A673 (cell line): ENCODE measurements around the gene ADAMTS15. TPM values are rescaled to one million over a fixed set of nuclear protein-coding genes. Genes with fewer than 3 reads are reported as not detected.

ENCODE experiments used
- BruUV-seq: library from RNA; stranded (reverse); fragments of 400-500 nt; replicated peaks from 2 replicates; lab custom pipeline; 2021; lab: Mats Ljungman, UMichigan
- CTCF ChIA-PET: fragments of 300-600 bp; sonication (Branson Sonifier 250); formaldehyde crosslinking; loops from one replicate; lab custom pipeline; 2022; ENCODE audit warnings: antibody characterized with exemption; lab: Charles Lee
- POLR2A ChIA-PET: fragments of 300-600 bp; sonication (Branson Sonifier 250); formaldehyde crosslinking; loops from one replicate; lab custom pipeline; 2022; ENCODE audit warnings: antibody characterized with exemption; ENCODE audit not compliant: low non-redundant PET; lab: Charles Lee
- DNase-seq: peaks from one replicate; pipeline ENCODE4 v3.0.0-alpha.2; 2015; ENCODE audit warnings: low spot score
- H3K27ac ChIP-seq: fragments of 200-600 bp; sonication (generic); 2 replicates; pipeline ENCODE4 v1.5.1; 2016; ENCODE audit warnings: mixed run types, low read depth, mild to moderate bottlenecking, mixed read lengths, antibody characterized with exemption, low read length; ENCODE audit not compliant: poor library complexity, severe bottlenecking
- H3K27me3 ChIP-seq: fragments of 200-600 bp; sonication (generic); replicated peaks from 2 replicates; pipeline ENCODE4 v1.6.1; 2017; ENCODE audit warnings: mixed run types, low read depth, mild to moderate bottlenecking, mixed read lengths, antibody characterized with exemption, low read length; ENCODE audit not compliant: insufficient read depth, poor library complexity
- H3K36me3 ChIP-seq: fragments of 200-600 bp; sonication (generic); 2 replicates; pipeline ENCODE4 v1.6.1; 2016; ENCODE audit warnings: mixed run types, mild to moderate bottlenecking, mixed read lengths, antibody characterized with exemption, low read length; ENCODE audit not compliant: insufficient read depth, poor library complexity, severe bottlenecking
- H3K4me1 ChIP-seq: fragments of 200-600 bp; sonication (generic); 2 replicates; pipeline ENCODE4 v1.6.1; 2017; ENCODE audit warnings: mixed run types, mild to moderate bottlenecking, mixed read lengths, antibody characterized with exemption, low read length; ENCODE audit not compliant: insufficient read depth, poor library complexity, severe bottlenecking
- H3K4me3 ChIP-seq: fragments of 200-600 bp; sonication (generic); 2 replicates; pipeline ENCODE4 v1.5.1; 2016; ENCODE audit warnings: low read depth, mixed run types, mild to moderate bottlenecking, mixed read lengths, low read length; ENCODE audit not compliant: poor library complexity, severe bottlenecking
- H3K9me3 ChIP-seq: fragments of 200-600 bp; sonication (generic); 2 replicates; pipeline ENCODE4 v1.6.1; 2016; ENCODE audit warnings: mixed run types, low read depth, mild to moderate bottlenecking, mixed read lengths, antibody characterized with exemption, low read length; ENCODE audit not compliant: poor library complexity, severe bottlenecking
- EZH2 ChIP-seq: fragments of 200-600 bp; sonication (generic); IDR thresholded peaks from 2 replicates; pipeline ENCODE4 v1.6.1; 2017; ENCODE audit warnings: borderline replicate concordance, low read depth, mild to moderate bottlenecking, mixed read lengths, antibody characterized with exemption, low read length; ENCODE audit not compliant: poor library complexity, severe bottlenecking
- intact Hi-C: fragments of 100-400 bp; cut with micrococcal nuclease; formaldehyde crosslinking; loops from one replicate; pipeline ENCODE4 v1.10.0; 2022; ENCODE audit not compliant: unreplicated experiment
- total RNA-seq: library from RNA; stranded (reverse); gene quantifications from 2 replicates; pipeline ENCODE4 v1.2.3, GENCODE V29; 2021
- TF ChIP-seq, protein P1 (sequence below): fragments of 300-800, 200-600 bp; sonication (generic); conservative IDR thresholded peaks from 2 replicates; pipeline ENCODE4 v1.5.1; 2017; ENCODE audit warnings: low read depth, mild to moderate bottlenecking, antibody characterized with exemption, low read length, moderate library complexity, mixed read lengths

Gene ADAMTS15
- total RNA-seq, 1 experiment from 2014 or later = 0.99 TPM

DNA sequence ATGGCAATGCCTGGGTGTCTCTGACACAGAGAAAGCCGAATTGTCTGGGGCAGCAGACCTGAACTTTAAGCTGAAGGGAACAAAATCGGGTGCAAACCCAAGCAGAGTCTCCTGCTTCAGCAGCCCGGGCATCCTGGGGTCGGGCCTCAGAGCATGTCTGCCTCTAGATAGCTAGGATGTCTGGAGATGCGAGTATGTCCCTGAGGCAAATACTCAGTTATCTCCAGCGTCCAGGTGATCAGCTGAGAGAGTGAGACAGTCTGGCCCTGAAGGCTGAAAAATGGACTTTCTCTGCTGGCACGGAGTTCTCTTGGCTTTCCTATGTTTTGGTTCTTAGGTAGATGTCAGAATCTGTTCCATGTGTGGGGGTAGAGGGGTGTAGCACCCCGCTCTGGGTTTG lies 23.3 kb upstream of the ADAMTS15 start:
- intact Hi-C loops = loop anchor here (5.0 kb wide), 1 partner anchor 638 kb away; no protein-coding TSS in a partner anchor
- ChIA-PET POLR2A (no interaction called here), CTCF (interaction anchor here (0.7 to 1.1 kb wide), 2 partner anchors 114 to 212 kb away, joined by 3 to 5 read pairs; no protein-coding TSS in a partner anchor)
- no peaks in the 10 kb centered on the region for H3K36me3 ChIP-seq
- no peak for DNase-seq
- H3K27me3 ChIP-seq = peaks cover 98% of the 10 kb centered on the region
- no peak for TF ChIP-seq EZH2
- TF ChIP-seq, protein P1, sequence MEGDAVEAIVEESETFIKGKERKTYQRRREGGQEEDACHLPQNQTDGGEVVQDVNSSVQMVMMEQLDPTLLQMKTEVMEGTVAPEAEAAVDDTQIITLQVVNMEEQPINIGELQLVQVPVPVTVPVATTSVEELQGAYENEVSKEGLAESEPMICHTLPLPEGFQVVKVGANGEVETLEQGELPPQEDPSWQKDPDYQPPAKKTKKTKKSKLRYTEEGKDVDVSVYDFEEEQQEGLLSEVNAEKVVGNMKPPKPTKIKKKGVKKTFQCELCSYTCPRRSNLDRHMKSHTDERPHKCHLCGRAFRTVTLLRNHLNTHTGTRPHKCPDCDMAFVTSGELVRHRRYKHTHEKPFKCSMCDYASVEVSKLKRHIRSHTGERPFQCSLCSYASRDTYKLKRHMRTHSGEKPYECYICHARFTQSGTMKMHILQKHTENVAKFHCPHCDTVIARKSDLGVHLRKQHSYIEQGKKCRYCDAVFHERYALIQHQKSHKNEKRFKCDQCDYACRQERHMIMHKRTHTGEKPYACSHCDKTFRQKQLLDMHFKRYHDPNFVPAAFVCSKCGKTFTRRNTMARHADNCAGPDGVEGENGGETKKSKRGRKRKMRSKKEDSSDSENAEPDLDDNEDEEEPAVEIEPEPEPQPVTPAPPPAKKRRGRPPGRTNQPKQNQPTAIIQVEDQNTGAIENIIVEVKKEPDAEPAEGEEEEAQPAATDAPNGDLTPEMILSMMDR = no peak
- H3K27ac ChIP-seq = no peak overlapping the region
- peaks cover 10% of the 10 kb centered on the region for H3K4me1 ChIP-seq
- no peaks in the 10 kb centered on the region for H3K9me3 ChIP-seq
- BruUV-seq = no TSS peak
- no peak overlapping the region for H3K4me3 ChIP-seq

DNA sequence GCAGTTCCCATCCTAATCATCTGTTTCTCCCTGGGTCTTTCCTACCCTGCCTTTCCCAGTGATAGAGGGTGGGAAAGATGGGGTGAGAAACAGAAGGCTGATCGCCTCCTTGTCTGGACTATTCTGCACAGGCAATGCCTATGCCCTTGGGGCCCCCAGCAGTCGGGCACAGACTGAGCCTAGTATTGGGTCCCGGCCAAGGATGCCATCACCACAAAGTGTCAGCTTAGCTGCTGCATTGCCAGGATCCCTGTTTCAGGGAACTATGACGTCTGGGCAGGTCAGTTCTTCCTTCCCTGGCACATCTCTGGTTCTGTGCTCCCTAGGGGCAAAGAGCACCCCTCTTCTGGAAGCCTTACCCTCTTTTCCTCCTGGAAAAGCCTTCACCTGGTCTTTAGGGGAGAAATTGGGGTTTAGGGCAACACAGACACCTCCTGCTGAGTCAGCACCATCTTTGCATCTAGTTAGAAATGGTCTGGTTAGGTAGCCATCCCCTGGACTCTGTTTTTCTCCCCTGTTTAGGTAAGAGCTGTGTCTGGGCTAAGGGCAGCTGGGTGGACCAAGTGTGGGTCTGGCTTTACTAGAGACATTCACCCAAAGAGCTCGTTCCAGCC lies 22.1 kb upstream of the ADAMTS15 start:
- H3K9me3 ChIP-seq = no peaks in the 10 kb centered on the region
- H3K27me3 ChIP-seq = peaks cover 94% of the 10 kb centered on the region
- no peak overlapping the region for H3K27ac ChIP-seq
- ChIA-PET POLR2A (no interaction called here), CTCF (interaction anchor here (0.8 to 1.1 kb wide), 2 partner anchors 213 kb away, joined by 4 to 5 read pairs; no protein-coding TSS in a partner anchor)
- no peak overlapping the region for H3K4me3 ChIP-seq
- no peaks in the 10 kb centered on the region for H3K36me3 ChIP-seq
- TF ChIP-seq, protein P1 = no peak
- no peak for TF ChIP-seq EZH2
- H3K4me1 ChIP-seq = peaks cover 10% of the 10 kb centered on the region
- no peak for DNase-seq
- no TSS peak for BruUV-seq
- intact Hi-C loops = loop anchor here (5.0 kb wide), 1 partner anchor 639 kb away; no protein-coding TSS in a partner anchor

DNA sequence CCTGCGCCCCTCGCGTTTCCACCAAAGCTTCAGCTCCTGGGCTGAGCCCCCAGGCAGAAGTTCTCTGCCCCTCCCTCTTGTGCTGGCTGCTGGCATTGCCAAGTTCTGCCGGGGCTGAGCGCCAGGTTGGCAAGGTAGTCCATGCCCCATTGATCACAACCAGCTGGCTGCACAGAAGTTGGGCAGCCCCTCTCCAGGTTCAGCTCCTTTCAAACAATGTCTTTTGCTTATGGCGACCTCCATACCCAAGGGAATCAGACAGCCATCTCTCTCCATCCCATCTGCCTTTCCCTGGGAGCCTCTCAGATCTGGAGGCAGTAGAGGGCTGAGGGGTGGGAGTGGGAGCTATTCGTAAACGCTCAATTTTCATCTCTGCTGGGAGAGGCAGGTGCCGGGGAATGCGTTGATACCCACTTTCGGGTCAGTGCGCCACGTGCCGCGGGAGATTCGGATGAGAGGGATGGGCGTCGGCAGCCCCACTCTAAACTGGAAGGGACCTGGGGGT lies 21.6 kb upstream of the ADAMTS15 start:
- H3K36me3 ChIP-seq = no peaks in the 10 kb centered on the region
- intact Hi-C loops = loop anchor here (1.0 to 5.0 kb wide), 2 partner anchors 214 to 640 kb away; no protein-coding TSS in a partner anchor
- no TSS peak for BruUV-seq
- ChIA-PET CTCF (interaction anchor here (0.8 kb wide), 1 partner anchor 214 kb away, joined by 4 read pairs; no protein-coding TSS in a partner anchor), POLR2A (no interaction called here)
- H3K9me3 ChIP-seq = no peaks in the 10 kb centered on the region
- H3K27me3 ChIP-seq = peaks cover 91% of the 10 kb centered on the region
- H3K27ac ChIP-seq = no peak overlapping the region
- DNase-seq = no peak
- H3K4me3 ChIP-seq = no peak overlapping the region
- peaks cover 14% of the 10 kb centered on the region for H3K4me1 ChIP-seq
- TF ChIP-seq, protein P1 = no peak
- TF ChIP-seq EZH2 = no peak
